Measurements from ENCODE around the gene NELFE.

DNA sequence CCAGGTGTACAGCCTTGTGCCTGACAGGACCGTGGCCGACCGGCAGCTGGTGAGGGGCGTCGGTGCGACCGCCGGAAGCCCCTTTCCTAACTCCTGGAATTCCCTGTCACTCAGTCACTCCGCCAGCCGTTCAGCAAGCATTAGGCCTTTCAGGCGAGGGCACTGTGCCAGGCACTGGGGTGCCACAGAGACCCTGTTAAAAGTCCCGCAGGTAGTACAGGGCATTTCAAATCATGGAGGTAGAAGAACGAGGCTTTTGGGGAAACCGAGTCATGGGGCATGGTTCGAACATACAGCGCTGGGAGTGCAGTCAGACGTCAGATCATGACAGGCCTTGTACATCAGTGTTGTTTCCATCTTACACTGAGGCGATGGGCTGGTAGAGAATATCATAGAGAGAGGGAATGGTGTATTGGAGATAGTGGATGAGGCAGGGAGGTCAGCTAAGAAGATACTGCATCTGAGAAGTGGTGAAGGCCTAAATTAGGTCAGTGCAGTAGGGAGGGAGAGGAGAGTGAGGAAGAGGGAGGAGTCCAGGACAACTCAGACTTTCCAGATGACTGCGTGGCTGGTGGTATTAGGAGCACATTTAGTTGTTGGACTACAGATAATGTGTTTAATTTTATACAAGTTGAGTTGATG, 14.1 kb upstream of the NELFE start:
- TF ChIP-seq, protein P1, sequence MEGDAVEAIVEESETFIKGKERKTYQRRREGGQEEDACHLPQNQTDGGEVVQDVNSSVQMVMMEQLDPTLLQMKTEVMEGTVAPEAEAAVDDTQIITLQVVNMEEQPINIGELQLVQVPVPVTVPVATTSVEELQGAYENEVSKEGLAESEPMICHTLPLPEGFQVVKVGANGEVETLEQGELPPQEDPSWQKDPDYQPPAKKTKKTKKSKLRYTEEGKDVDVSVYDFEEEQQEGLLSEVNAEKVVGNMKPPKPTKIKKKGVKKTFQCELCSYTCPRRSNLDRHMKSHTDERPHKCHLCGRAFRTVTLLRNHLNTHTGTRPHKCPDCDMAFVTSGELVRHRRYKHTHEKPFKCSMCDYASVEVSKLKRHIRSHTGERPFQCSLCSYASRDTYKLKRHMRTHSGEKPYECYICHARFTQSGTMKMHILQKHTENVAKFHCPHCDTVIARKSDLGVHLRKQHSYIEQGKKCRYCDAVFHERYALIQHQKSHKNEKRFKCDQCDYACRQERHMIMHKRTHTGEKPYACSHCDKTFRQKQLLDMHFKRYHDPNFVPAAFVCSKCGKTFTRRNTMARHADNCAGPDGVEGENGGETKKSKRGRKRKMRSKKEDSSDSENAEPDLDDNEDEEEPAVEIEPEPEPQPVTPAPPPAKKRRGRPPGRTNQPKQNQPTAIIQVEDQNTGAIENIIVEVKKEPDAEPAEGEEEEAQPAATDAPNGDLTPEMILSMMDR (IDR thresholded peaks at IDR 0.05) = no peak
- TF ChIP-seq POLR2A (IDR thresholded peaks at IDR 0.05) = no peak

Data from heart left ventricle (tissue), 13 donors.